SK-N-MC (cell line): ENCODE data around the gene SPACDR.

ENCODE experiments used
- EZH2 ChIP-seq: fragments of 200-600 bp; sonication (generic); IDR thresholded peaks from one replicate; pipeline ENCODE4 v1.6.1; 2017; ENCODE audit warnings: antibody characterized with exemption
- POLR2AphosphoS5 ChIP-seq: IDR thresholded peaks from 2 replicates; pipeline ENCODE4 v1.6.1; 2012; ENCODE audit warnings: mild to moderate bottlenecking, low read depth, low read length, borderline replicate concordance

- no peak for TF ChIP-seq POLR2AphosphoS5
- no peak for TF ChIP-seq EZH2
Measured at GRCh38 chr7:100489824-100490223, 25.8 kb upstream of the SPACDR start.
